HG02970 (cell line): ENCODE data around the gene KRIT1.
"Not testable (repeated sequence)": the region's sequence is repeated elsewhere in the genome, so short reads cannot be mapped to it uniquely, and the experiment has no call there.

ENCODE experiments used
- ATAC-seq: cut with Tn5 transposase; IDR thresholded peaks from one replicate; pipeline ENCODE4 v1.9.1; 2021; ENCODE audit warnings: mild to moderate bottlenecking, moderate library complexity, moderate number of reproducible peaks; ENCODE audit not compliant: unreplicated experiment, low FRiP score

Gene KRIT1

DNA sequence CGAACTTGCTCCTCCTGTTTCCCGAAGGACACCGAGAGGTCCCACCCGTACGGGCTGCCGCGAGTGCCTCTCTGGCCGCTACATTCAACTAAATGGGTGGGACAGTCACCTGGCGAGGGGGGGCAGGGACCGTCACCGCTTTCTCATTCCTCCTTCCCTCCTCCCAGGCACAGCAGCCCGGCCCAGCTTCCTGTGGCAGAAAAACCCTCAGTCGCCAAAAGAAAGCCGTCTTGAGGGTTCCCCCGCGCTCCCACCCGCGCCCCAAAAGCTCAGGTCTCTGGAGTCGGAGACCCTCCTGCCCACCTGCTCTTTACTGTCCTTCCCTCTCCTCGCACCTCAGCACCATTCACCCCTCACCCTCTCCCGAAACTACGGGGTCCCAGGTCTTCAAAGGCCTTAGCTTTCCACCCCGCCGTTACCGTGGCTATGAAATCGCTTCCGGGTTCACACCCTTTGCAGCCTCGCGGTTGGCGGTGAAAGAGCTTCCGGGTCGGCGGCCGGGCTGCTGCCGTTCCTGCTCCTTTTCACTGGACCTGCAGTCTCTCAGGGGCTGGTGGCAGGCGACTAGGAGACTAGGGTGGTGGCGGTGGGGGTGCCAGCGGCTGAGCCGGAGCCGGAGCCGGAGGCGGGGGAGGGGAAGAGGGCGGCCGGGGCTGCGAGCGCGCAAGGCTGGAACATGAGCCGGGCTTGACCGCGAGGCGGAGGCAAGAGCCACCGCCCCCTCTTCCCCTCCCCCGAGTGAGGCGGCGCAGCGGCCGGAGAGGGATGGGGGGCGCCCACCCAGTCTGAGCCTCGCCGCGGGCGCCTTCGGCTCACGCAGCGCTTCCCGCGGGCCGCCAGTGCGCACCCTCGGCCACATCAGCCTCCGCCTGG lies at the start of gene KRIT1, which contains the start of gene ANKIB1:
Gene KRIT1, minus strand, starts transcription at position 428 of the 873 bp plus-strand sequence. CDS start 3,779 bp downstream, outside the sequence.
Gene ANKIB1, plus strand, starts transcription at position 488 of the 873 bp plus-strand sequence. CDS start 49,005 bp downstream, outside the sequence.
- peak; percentile 67 for ATAC-seq

DNA sequence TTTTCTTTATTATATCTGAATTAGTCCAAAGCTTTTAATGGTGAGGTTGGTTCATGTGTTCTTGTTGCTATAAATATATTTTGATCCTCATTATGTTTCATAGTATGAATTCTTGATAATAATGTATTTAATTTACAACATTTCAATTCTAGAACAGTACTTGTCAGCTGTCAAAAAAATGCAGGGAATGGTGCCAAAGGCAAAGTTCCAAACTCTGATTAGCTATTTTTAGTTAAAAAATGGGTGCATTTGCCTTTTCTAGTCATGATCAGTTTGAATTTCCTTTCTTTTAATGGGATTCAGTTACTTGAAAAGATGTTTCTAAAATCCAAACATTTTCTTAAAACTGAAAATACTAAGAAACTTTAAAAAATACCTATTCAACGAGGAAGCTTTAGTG lies 49.7 kb upstream of the KRIT1 start:
- ATAC-seq = no peak

DNA sequence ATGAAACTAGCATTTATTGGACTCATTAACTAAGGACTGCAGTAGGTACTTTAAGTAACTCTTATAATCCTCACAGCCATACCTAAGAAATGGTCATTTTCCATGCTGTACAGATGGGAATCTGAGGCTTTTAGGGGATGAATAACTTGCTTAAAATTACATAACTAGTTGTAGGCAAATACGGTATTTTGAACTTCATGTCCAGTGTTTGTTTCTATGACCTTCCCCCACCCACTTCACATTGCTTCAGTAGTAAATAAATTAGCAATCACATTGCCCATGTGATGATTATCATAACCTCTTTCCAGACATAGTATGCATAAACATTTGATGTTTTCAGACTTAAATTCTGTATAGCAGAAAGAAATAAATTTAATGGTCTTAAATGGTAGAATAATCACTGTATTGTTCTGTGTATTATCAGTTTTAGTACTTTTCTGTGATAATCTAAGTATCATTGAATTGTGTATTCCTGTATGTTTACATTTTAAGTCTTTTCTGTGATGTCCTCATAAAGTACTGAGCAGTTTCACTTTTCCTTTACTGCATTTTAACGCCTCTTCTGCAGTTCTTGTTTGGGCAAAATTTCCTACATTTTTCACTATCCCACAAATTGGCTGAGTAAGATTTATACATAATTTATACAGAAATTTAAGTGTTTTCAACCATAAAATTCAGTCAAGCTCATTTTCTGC lies 48.3 kb upstream of the KRIT1 start:
- ATAC-seq = no peak

DNA sequence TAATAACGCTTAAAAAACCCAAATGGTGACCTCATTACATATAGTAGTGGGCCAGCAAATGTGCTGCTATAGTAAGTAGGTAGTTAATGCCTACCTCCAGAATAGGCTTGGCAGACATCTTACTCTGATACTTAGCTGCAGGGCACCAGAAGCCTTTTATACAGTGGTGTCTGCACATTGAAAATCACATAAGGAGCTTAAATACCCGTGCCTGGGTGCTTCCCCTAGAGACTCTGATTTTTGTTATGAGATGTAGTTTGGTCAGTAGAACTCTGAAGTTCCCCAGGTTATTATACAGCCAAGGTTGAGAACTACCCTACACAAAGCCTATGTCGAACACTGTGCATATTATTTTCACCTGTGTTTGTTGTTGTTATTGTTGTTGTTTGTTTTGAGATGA lies 47.3 kb upstream of the KRIT1 start:
- no peak for ATAC-seq

DNA sequence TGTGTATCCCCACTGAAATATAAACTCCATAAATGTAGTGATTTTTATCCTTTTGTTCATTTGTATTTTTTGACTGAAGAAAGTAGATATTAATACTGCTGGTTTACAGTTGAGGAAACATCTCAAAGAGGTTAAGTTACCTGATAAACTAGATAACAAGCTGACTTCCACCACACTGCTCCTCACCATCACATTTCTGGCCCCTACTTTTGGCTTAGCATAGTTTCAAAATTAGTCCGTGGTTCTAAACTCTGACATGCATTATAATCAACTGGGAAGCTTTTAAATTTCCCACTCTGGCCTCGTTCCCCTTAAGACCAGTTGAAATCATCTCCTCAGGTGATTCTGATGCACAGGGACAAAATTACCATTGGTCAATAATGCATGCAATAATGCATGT lies 43.6 kb upstream of the KRIT1 start:
- no peak for ATAC-seq

DNA sequence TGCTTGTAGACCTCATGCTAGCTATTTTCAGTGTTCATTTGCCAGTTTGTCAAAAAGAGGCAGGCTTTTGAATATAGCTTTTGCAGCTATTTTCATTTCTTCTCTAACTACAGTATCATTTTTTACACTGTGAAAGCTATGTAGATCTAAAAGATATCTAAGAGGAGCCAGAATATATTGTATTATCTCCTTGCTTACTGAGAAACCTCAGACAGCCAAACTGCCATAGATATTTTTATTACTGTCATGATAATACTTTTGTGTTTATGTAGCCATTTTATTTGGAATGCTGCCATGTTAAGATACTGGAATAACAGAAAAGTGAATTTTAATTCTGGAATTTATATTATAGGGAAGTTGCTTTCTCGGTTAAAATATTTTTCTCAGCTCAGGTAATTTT lies 37.2 kb upstream of the KRIT1 start:
- ATAC-seq = no peak

DNA sequence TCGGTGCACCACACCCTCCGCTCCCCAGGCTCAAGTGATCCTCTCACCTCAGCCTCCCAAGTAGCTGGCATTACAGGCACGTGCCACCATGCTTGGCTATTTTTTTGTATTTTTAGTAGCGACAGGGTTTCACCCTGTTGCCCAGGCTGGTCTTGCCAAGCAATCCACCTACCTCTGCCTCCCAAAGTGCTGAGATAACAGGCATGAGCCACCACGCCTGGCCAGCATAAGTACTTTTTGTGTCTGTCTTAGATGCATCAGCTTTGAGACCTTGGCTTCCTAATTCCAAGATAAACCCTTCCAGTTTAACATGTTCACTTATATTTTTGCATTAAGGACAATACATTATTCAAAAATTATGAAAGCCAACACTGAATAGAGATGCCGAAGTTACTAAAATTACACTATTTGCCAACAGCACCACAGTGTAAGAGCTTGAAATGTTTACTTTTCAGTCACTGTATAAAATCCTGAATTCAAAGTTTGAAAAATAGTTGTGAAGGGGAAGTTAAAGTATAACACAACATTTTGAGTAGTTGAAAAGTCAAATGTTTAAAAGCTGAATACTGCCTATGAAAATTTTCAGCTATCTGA lies 36.6 kb upstream of the KRIT1 start:
- ATAC-seq = no peak

DNA sequence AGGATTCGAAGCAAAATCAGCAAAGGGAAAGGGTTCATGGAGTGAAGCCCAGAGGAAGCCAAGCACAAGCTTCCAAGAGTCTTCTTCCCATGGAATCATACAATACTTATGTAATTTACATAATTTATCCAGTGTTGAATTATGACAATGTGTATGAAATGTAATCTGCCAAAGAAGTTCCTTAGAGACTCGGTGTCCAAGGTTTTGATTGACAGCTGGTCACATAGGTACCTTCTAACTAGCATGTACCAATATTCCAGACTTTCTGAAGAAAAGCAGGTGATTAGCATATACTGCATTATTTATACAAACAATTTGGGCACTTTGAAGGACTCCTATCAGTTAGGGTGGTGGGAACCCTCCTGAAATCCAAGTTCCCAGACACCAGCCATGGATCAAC lies 35.3 kb upstream of the KRIT1 start:
- no peak for ATAC-seq

DNA sequence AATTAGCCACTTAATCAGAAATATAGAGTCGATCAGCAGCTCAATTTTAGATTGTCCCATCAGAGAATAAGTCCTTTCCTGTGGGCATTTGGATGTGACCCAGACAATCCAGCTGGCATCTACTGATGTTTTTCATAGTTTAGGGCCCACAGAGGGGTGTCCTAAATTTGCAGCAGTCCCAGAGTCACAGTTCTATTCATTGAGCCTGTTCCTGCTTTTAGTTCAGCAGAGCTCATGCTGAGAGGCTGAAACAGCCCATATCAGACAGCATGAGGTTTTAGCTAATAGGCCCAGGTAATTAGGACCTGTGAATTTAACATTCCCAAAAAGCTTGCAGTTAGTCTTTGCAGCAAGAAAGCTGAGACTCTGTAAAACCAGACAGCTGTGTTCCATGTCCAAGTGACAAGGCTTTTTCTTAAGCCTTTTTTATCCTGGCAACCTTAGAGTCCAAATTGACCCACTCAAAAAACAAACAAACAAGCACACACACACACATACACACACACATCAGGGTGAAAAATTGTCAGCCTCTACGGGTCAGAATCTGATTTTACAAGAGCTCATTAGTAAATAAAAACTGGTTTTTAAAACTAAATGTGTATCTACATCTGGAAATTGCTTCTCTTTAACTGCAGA lies 33.8 kb upstream of the KRIT1 start:
- ATAC-seq = no peak

GRCh38 chr7:92276460-92276864 lies 30.7 kb upstream of the KRIT1 start:
- no peak for ATAC-seq

DNA sequence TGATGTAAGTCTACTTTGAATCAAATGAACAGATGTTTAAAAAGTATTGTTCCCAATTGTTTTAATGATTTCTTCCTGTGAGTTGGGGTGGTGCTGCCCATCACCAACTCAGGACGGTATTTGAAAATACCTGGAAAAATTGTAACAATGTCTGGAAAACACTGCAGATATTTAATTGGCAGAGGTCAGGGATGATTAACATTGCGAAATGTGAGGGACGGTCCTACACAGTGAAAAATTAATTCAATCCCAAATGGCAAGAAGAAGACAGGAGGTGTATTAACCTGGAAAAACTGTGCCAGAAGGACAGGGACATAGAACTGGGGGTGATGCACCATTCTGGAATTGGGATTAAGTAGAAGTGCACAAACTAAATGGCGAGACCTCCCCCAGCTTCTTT lies 29.6 kb upstream of the KRIT1 start:
- ATAC-seq = no peak

DNA sequence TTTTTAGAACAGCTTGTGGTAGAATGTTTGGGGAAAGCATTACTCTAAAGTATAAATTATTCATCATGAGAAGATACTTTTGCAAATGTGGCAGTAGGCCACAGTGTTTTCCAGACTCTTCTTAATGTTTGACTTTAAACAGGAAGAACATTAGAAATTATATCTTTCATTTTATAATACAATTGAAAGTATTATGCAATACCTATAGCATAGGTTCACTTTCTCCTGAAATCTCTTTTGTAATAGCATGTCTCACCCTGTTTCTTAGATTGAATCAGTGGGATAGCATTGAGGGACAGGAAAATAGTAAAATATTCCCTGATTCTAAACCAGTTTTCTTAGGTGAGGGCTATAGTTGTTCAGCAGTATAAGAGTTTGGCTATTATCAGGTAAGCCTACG lies 23.2 kb upstream of the KRIT1 start:
- no peak for ATAC-seq

DNA sequence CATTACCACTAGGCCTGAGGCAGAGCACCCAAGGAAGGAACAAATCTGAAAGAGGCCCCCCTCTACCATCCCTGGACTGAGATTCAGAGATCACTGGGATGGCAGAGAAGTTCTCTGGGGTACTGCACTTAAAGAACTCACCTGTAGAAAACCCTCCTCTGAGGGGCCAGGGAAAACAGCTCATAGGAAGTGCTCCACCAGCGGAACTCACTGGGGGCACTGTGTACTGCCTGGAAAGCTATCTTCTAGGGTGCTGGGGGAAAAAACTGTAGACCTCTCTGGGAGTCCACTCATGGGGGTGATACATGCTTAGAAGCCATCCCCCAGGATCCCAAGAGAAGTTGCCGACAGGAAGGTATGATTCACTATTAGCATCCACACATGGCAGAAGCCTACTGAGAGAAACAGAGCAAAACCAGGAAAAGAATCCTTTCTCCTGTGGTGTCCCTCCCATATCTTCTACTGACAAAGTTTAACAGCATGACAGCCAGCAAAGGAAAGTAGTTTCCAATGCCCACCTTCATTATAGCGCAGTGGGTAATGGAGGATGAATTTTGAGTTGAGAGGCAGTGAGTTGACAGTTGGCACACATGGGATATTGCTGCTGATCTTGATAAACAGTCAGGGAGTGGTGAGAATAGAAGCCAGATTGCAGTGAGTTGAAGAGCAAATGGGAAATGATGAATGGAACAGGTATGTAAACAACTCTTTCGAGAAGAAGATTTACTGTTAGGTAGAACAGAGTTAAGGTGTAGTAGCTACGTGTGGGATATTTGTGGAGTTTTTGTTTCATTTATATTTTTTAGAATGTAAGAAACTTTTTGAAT lies 20.9 kb upstream of the KRIT1 start:
- ATAC-seq = no peak

GRCh38 chr7:92260248-92260781 lies 14.6 kb upstream of the KRIT1 start:
- ATAC-seq = no peak

GRCh38 chr7:92259610-92260247 lies 14.0 kb upstream of the KRIT1 start:
- ATAC-seq = no peak

DNA sequence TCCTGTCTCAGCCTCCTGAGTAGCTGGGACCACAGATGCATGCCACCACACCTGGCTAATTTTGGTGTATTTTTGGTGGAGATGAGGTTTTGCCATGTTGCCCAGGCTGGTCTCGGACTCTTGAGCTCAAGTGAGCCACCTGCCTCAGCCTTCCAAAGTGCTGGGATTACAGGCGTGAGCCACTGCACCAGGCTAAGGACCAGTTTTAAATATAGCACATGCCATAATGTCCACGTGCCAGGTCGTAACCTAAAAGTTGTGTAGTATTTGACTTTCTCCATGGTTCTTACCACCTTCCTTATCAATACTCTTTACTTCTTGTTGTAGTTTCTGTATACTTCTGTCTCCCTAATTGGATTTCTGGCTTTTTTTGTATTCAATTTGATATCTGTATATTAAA lies 13.3 kb upstream of the KRIT1 start:
- ATAC-seq = no peak

GRCh38 chr7:92255308-92255707 lies 9.6 kb upstream of the KRIT1 start:
- ATAC-seq = no peak

DNA sequence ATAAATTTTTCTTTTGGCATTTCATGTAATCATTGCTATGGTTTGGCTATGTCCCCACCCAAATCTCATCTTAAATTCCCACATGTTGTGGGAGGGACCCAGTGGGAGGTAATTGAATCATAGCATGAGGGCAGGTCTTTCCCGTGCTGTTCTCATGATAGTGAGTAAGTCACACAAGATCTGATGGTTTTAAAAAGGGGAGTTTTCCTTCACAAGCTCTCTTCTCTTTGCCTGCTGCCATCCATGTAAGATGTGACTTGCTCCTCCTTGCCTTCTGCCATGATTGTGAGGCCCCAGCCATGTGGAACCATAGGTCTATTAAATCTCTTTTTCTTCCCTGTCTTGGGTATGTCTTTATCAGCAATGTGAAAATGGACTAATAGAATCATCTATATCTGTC lies 9.1 kb upstream of the KRIT1 start:
- not testable (repeated sequence) for ATAC-seq

GRCh38 chr7:92253251-92253650 lies 7.5 kb upstream of the KRIT1 start:
- no peak for ATAC-seq
